HG03575 (cell line): ENCODE data around the gene OXER1.

Experiments
- ATAC-seq: cut with Tn5 transposase; IDR thresholded peaks from one replicate; pipeline ENCODE4 v1.9.1; 2021; ENCODE audit not compliant: unreplicated experiment, insufficient number of reproducible peaks, low FRiP score; ENCODE audit errors: extremely low read depth

OXER1 gene

DNA sequence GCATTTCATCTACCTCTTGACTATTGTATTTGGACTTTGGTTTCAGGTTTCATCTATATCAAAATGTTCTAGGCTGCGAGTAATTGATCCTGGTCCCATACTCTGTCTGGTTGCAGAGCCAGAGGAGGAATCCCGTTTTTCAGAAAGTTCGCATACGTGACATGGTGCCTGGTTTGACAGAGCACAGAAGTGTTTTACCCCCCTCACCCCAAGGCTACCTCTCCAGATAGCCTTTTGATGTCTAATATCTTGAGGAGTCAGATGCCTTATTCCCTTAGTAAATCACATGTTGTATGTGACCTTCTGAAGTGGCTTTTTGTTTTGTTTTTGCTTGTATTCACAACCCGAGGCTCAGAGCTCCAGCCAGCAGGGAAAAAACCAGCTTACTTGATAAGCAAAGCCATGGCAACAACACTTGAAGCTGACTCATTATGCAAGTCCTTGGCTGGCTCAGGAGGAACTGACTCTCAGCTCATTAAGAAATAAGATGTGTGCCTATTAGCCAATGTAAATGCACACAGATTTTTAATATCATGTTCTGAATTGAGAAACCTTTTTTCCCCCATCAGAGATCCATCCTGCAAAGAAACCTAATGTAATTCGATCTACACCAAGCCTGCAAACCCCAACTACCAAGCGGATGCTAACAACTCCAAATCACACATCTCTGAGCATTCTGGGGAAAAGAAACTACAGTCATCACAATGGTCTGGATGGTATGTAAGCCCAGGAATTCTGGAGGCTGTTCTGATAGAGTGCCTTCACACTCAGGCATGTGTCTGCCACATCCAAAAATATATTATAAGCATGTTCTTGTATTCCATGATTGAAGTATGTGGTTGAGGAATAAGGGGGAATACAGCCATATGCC, 41.4 kb downstream of the OXER1 start:
- peak; percentile 94 for ATAC-seq

DNA sequence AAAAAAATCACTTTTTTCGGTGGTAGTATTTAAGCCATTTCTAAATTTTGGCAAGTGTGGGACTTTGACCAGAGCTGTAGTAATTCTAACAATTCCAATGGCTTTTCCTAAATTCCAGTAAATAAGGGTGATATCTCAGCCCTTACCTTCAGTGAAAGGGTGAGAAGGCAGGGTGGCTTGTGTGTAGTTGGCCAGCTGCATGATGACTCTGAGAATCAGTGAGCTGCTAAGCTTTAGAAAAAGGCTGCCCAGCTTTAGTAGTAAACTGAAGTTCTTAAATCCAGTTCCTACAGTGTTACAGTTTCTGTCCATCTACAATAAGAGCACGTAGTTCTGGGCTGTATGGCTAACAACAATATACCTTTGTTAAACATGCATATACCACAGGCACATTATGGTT, 42.0 kb downstream of the OXER1 start:
- ATAC-seq = no peak

DNA sequence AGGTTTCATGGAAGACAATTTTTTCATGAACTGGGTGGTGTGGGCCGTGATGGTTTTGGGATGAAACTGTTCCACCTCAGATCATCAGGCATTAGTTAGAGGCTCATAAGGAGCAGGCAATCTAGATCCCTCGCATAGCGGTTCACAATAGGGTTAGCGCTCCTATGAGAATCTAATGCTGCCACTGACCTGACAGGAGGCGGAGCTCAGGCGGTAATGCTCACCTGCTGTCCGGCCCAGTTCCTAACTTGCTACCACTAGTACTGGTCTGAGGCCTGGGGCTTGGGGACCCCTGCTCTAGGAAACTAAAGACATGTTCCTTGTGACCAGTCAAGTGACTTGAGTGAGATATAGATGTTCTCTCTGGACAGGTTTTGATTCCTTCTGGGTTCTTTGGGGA, 49.2 kb downstream of the OXER1 start:
- ATAC-seq = no peak

DNA sequence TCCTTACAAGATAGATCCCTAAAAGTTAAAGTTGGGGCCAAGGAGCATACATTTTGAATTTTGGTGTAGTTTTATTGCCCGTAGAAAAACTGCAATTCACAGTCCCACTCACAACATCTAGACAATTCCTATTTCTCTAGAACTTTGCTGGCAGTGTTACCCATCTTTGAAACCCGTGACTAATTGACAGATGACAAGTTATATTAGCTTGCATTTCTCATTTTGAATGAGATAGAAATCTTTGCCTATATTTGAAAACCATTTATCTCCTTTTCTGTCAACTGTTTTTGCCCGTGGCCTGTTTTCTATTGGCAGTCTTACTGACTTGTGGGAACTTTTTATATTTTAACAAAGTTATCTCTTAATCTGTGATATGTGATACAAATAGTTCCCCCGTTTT, 50.0 kb downstream of the OXER1 start:
- ATAC-seq = no peak

DNA sequence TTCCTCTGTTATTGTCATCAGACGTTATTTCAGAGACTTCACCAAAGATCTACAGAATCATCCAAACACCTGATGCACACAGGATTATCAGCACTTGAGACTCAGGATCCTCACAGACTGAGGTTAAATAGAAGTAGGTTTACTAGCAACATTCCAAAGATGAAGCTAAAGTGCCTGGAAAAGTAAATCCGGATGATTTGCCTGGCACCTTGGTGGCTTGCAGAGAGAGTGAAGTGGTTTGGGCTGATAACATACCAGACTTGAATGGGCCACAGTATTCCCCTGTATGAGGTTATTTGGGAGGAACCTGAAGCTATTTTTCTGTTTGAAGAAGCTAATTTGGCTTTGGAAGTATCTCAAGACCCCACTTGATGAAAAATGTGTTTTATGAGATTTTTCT, 51.0 kb downstream of the OXER1 start:
- ATAC-seq = no peak
